ENCODE results near the gene CD22.

GRCh38 chr19:35337097-35337983, 8.4 kb downstream of the CD22 start:
- TF ChIP-seq POLR2A (IDR thresholded peaks at IDR 0.05) (no peak), CTCF (IDR thresholded peaks at IDR 0.05) (no peak)
